Stimulated activated naive CD8-positive, alpha-beta T cell treated with anti-CD3 and anti-CD28 coated beads, Interleukin-15, Interleukin-2, amounts not matched to agents 100 ng/mL and 50 ng/mL, for 24 hours (primary cell): Measurements from ENCODE around the gene MYL12A.

Experiments used
- H3K27ac Mint-ChIP-seq: one replicate; pipeline ENCODE4 v1.8.0; 2021; ENCODE audit warnings: mild to moderate bottlenecking, mixed read lengths
- H3K27me3 Mint-ChIP-seq: one replicate; pipeline ENCODE4 v1.8.0; 2021; ENCODE audit warnings: mixed read lengths
- H3K36me3 Mint-ChIP-seq: one replicate; pipeline ENCODE4 v1.8.0; 2021; ENCODE audit warnings: low read depth, mixed read lengths
- H3K4me1 Mint-ChIP-seq: one replicate; pipeline ENCODE4 v1.8.0; 2021; ENCODE audit warnings: low read depth, mixed read lengths
- H3K4me3 Mint-ChIP-seq: one replicate; pipeline ENCODE4 v1.8.0; 2021; ENCODE audit warnings: mild to moderate bottlenecking, mixed read lengths
- H3K9me3 Mint-ChIP-seq: one replicate; pipeline ENCODE4 v1.8.0; 2021; ENCODE audit warnings: mixed read lengths

Gene MYL12A

GRCh38 chr18:3279201-3280185 is 31.9 kb downstream of the MYL12A start:
- Mint-ChIP-seq H3K9me3 (no peaks in the 10 kb centered on the region), H3K36me3 (peaks cover 31% of the 10 kb centered on the region), H3K4me1 (peaks cover 12% of the 10 kb centered on the region), H3K4me3 (no peak overlapping the region), H3K27ac (peak overlapping the region; percentile 59), H3K27me3 (no peaks in the 10 kb centered on the region)

- peaks cover 20% of the 10 kb centered on the region for H3K36me3 Mint-ChIP-seq
- no peak overlapping the region for H3K4me3 Mint-ChIP-seq
- no peak overlapping the region for H3K27ac Mint-ChIP-seq
- H3K27me3 Mint-ChIP-seq = no peaks in the 10 kb centered on the region
- no peaks in the 10 kb centered on the region for H3K9me3 Mint-ChIP-seq
- H3K4me1 Mint-ChIP-seq = peaks cover 12% of the 10 kb centered on the region
Measured at GRCh38 chr18:3281456-3282400, 34.1 kb downstream of the MYL12A start.

DNA sequence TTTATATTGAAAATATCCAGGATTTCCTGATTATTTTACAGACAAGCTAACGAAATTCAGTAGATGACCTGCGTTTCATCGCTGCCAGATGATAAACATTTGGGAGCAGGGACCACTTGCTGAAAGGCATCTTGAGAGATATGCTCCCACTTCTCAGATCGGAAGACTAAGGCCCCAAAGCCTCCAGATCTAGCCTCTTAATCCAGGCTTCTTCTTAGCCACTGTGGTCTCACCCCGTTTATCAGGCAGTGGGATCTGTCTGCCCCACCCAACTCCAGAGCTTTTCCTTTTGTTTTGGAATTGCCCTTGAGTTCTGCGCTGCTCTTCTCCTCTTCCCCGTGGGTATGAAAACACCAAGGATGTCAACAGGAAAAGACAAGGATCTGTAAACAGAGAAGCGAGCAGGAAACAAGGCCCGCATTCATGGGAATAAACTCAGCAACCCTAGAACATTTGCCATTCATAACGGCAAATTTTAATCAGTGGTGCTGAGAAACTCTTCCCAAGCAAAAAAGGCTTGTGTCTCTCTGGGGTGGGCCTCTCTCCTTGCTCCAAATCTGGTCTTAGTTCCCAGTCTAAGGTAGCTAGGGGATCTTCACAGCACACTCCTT is 35.8 kb downstream of the MYL12A start:
- Mint-ChIP-seq H3K27me3 (no peaks in the 10 kb centered on the region), H3K27ac (no peak overlapping the region), H3K4me1 (peaks cover 12% of the 10 kb centered on the region), H3K4me3 (no peak overlapping the region), H3K9me3 (no peaks in the 10 kb centered on the region), H3K36me3 (peaks cover 8% of the 10 kb centered on the region)

DNA sequence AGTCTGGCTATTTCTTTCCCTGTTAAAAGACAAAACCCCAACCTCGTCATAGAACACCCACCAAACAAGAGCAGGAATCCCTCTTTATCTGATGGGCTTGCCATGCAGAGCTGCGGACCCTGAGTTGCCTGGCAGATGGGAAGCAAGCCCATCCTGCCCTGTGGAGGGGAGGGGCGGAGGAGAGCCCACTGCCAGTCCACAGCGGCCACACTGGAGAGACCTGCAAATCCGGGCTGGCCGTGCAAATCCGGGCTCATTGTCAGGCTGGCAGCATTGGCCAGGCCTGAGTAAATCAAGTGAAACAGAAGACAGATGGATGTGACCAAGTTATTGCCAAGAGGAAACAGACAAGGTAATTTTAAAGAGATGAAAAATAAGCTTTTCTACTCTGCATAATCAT is 36.3 kb downstream of the MYL12A start:
- H3K36me3 Mint-ChIP-seq = peaks cover 3% of the 10 kb centered on the region
- H3K4me3 Mint-ChIP-seq = no peak overlapping the region
- H3K27ac Mint-ChIP-seq = no peak overlapping the region
- peaks cover 11% of the 10 kb centered on the region for H3K4me1 Mint-ChIP-seq
- H3K9me3 Mint-ChIP-seq = no peaks in the 10 kb centered on the region
- no peaks in the 10 kb centered on the region for H3K27me3 Mint-ChIP-seq

DNA sequence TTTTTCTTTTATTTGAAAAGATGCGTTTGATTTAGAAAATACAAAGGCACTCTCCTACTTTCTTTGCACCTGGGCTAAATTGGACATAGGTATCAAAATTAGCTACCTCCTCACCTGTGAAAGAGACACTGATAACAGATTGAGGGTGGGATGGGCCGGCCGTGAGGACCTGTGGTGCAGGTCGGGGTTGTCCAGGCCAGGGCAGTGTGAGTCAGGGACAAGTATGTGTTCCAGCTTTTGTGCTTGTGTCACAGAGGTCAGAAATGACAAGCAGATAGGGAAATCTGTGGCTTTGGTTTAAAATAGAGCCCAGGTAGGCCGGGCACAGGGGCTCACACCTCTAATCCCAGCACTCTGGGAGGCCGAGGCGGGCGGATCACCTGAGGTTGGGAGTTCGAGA is 36.9 kb downstream of the MYL12A start:
- Mint-ChIP-seq H3K4me3 (no peak overlapping the region), H3K9me3 (no peaks in the 10 kb centered on the region), H3K27ac (no peak overlapping the region), H3K36me3 (no peaks in the 10 kb centered on the region), H3K4me1 (peaks cover 5% of the 10 kb centered on the region), H3K27me3 (no peaks in the 10 kb centered on the region)

DNA sequence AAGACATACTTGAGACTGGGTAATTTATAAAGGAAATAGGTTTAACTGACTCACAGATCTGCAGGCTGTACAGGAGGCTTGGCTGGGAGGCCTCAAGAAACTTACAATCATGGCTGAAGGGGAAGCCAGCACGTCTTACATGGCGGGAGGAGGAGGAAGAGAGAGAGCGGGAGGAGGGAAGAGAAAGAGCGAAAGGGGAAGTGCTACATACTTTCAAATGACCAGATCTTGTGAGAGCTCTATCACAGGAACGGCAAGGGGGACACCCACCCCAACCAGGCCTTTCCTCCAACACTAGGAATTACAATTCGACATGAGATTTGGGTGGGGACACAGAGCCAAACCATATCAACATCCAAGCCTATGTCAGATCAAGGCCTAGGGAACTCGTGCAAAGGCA is 38.6 kb downstream of the MYL12A start:
- peaks cover 3% of the 10 kb centered on the region for H3K4me1 Mint-ChIP-seq
- H3K4me3 Mint-ChIP-seq = no peak overlapping the region
- H3K36me3 Mint-ChIP-seq = peaks cover 4% of the 10 kb centered on the region
- H3K9me3 Mint-ChIP-seq = peaks cover 7% of the 10 kb centered on the region
- no peaks in the 10 kb centered on the region for H3K27me3 Mint-ChIP-seq
- no peak overlapping the region for H3K27ac Mint-ChIP-seq

- H3K36me3 Mint-ChIP-seq = peaks cover 6% of the 10 kb centered on the region
- H3K27me3 Mint-ChIP-seq = no peaks in the 10 kb centered on the region
- H3K4me1 Mint-ChIP-seq = peaks cover 3% of the 10 kb centered on the region
- no peak overlapping the region for H3K27ac Mint-ChIP-seq
- peaks cover 10% of the 10 kb centered on the region for H3K9me3 Mint-ChIP-seq
- H3K4me3 Mint-ChIP-seq = no peak overlapping the region
Measured at GRCh38 chr18:3293196-3293951, 45.8 kb downstream of the MYL12A start.

DNA sequence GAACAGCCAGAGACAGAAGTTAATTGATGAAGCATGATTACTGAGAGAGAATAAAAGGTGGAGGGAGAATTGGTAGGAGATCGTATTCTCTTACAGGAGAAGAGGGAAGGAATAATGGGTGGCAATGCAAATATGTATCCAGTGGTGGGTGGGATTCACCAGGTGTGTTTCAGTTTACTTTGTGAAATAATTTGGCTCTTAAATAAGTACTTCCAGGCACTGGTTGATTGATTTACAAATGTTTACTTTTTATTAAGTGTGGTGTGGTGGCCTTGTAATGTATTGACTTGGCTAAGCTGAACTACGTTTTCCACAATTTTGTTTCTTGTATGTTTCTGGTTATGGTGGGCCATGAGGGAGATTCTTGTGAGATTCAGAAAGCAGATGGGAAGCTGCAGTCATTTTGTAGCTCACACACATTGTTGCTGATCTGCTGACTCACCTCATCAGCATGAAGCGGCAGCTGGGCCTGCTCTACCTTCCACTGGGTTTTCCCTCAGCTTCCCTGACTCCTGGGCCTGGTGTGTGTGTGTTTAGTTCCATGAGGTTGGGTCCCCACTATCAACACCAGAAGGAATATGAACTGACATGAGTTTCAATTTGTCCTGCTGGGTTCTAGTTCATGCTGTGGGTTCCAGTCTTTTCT is 47.0 kb downstream of the MYL12A start:
- Mint-ChIP-seq H3K4me1 (peaks cover 3% of the 10 kb centered on the region), H3K4me3 (no peak overlapping the region), H3K9me3 (peaks cover 10% of the 10 kb centered on the region), H3K27me3 (peaks cover 10% of the 10 kb centered on the region), H3K27ac (no peak overlapping the region), H3K36me3 (peaks cover 6% of the 10 kb centered on the region)

DNA sequence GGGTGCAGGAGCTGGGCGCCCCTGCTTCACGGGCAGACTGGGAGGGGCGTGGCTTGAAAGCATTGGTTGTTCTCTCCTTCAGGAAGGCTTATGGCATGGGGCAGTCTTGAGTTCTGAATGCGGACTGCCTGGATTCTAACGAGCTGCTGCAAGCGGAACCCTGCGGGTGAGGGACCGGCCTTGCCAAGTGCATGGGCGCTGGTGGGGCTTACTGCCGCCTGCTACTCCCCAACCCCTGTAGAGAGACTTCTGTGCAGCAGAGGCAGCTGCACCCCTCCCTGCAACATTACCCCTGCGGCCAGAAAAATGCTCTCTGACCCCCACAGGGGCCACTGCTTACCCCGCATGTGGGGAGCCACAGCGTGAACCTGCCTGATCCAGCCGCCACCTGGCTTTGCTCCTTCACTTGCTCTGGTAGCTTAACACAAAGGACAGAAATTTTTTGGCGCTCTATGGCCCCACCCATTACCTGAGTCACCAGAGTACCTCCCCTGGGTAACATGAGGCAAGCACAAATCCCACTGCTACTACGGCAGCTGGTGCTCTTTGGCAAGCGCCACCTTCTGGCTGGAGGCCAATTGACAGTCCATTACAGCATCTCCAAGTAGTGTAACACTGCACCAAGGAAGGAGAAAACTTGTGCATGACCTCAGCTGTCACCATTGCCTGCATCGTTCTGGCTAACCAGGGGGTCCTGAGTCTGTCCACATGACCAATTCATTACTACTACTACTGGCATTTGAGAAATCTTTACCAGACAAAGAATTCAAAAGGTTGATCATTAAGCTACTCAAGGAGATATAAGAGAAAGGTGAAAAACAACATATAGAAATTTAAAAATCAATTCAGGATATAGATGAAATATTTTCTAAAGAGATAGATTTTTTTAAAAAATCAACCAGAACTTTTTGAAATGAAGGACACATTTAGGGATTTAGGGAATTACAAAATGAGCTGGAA is 49.7 kb downstream of the MYL12A start:
- Mint-ChIP-seq H3K36me3 (no peaks in the 10 kb centered on the region), H3K27me3 (peaks cover 34% of the 10 kb centered on the region), H3K27ac (peak overlapping the region; percentile 74), H3K4me1 (peaks cover 3% of the 10 kb centered on the region), H3K9me3 (no peaks in the 10 kb centered on the region), H3K4me3 (peak overlapping the region; percentile 92)

GRCh38 chr18:3304832-3305231 is 57.2 kb downstream of the MYL12A start:
- Mint-ChIP-seq H3K36me3 (no peaks in the 10 kb centered on the region), H3K4me1 (peaks cover 22% of the 10 kb centered on the region), H3K27me3 (peaks cover 28% of the 10 kb centered on the region), H3K27ac (peak overlapping the region; percentile 90), H3K9me3 (no peaks in the 10 kb centered on the region), H3K4me3 (peak overlapping the region; percentile 53)

DNA sequence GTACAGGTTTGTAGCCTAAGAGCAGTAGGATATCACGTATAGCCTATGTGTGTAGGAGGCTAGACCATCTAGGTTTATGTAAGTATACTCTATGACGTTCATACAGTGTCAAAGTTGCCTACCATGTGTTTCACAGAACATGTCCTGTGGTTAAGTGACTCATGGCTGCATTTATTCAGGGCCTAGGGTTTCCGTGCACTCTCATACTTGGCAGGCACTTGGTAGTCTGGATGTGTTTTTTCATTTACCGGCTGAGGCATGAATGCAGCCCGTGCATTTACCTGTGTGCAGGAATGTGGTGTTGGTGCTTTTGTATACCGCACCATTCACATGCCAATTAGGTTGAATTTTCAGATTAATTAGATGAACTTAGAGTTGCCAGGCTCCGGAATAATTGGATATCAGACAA is 57.8 kb downstream of the MYL12A start:
- Mint-ChIP-seq H3K9me3 (no peaks in the 10 kb centered on the region), H3K4me3 (peak overlapping the region; percentile 53), H3K27ac (peak overlapping the region; percentile 90), H3K36me3 (no peaks in the 10 kb centered on the region), H3K4me1 (peaks cover 22% of the 10 kb centered on the region), H3K27me3 (peaks cover 24% of the 10 kb centered on the region)
